Neural cell (in vitro differentiated cells): ENCODE measurements around the gene PKDCC.

Experiments
- MXI1 ChIP-seq: fragments of 450-650 bp; conservative IDR thresholded peaks from 2 replicates; pipeline ENCODE4 v1.6.1; 2014; ENCODE audit warnings: antibody characterized with exemption, mild to moderate bottlenecking; ENCODE audit not compliant: poor library complexity, severe bottlenecking
- TF ChIP-seq, protein P1 (sequence below): fragments of 450-650 bp; IDR thresholded peaks from 2 replicates; pipeline ENCODE4 v1.5.1; 2014; ENCODE audit warnings: antibody characterized with exemption, mild to moderate bottlenecking, moderate library complexity; ENCODE audit not compliant: poor library complexity, severe bottlenecking

DNA sequence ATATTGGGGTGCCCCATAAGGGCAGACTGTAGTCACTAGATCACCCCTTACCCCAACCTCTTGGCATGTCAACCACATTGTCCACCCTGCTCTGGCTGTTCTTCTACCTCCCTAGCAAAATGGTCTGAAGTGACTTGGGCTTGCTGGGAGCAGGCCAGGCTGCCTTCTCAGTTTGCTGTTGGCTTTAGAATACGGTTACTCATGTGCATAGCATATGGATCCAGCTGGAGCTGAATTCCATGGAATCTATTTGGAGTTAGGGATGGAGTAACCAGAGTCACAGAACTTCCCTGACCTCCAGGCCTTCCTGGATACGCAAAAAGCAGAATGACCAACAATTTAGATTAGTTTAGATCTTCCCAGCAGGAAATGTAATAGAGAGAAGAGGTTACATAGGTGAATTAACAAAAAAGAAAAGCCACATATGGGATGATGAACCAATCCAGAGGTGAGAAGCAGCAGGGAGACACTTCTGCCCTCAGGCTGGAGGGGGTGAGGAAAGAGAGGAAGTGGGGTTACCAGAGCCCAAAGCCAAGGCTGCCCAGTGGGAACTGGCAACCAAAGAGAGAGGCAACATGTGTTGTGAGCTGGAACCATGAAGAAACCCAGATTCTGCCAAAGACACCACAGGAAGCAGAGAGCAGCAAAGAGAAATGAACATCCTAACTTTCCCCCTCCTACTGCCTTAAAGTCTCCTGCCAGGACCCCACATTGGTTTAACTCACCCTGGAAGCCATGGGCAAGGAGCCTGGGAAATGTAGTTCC, 26.1 kb downstream of the PKDCC start:
- TF ChIP-seq, protein P1, sequence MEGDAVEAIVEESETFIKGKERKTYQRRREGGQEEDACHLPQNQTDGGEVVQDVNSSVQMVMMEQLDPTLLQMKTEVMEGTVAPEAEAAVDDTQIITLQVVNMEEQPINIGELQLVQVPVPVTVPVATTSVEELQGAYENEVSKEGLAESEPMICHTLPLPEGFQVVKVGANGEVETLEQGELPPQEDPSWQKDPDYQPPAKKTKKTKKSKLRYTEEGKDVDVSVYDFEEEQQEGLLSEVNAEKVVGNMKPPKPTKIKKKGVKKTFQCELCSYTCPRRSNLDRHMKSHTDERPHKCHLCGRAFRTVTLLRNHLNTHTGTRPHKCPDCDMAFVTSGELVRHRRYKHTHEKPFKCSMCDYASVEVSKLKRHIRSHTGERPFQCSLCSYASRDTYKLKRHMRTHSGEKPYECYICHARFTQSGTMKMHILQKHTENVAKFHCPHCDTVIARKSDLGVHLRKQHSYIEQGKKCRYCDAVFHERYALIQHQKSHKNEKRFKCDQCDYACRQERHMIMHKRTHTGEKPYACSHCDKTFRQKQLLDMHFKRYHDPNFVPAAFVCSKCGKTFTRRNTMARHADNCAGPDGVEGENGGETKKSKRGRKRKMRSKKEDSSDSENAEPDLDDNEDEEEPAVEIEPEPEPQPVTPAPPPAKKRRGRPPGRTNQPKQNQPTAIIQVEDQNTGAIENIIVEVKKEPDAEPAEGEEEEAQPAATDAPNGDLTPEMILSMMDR = no peak
- no peak for TF ChIP-seq MXI1
